Measurements from ENCODE around the gene EMD.
"Not testable (repeated sequence)": the region's sequence is repeated elsewhere in the genome, so short reads cannot be mapped to it uniquely, and the experiment has no call there.

Gene EMD

GRCh38 chrX:154371017-154371788, 7.9 kb upstream of the EMD start:
- in situ Hi-C loops (cut with MboI; ENCODE audit: low sequenced_read_pairs), result no loop called here

- in situ Hi-C loops (cut with MboI; ENCODE audit: low sequenced_read_pairs), result no loop called here
These were observed 7.2 kb upstream of the EMD start for GRCh38 chrX:154371789-154372300.

- in situ Hi-C loops (cut with MboI; ENCODE audit: low sequenced_read_pairs), result no loop called here
These were observed 6.5 kb upstream of the EMD start for GRCh38 chrX:154372612-154373022.

GRCh38 chrX:154373340-154374306, 5.5 kb upstream of the EMD start:
- in situ Hi-C loops (cut with MboI; ENCODE audit: low sequenced_read_pairs), result no loop called here

- in situ Hi-C loops (cut with MboI; ENCODE audit: low sequenced_read_pairs), result no loop called here
These were observed 4.6 kb upstream of the EMD start, which contains the start of gene FLNA for GRCh38 chrX:154374313-154375155. Gene FLNA, minus strand, starts transcription at chrX:154374634. Its CDS starts 3,389 bp downstream, at chrX:154371245.

- in situ Hi-C loops (cut with MboI; ENCODE audit: low sequenced_read_pairs), result no loop called here
These were observed 4.0 kb upstream of the EMD start for GRCh38 chrX:154375156-154375504.

- in situ Hi-C loops (cut with MboI; ENCODE audit: low sequenced_read_pairs), result no loop called here
These were observed 2.3 kb upstream of the EMD start for GRCh38 chrX:154376774-154377173.

- in situ Hi-C loops (cut with MboI; ENCODE audit: low sequenced_read_pairs), result no loop called here
These were observed 866 bp upstream of the EMD start for GRCh38 chrX:154378059-154378798.

- in situ Hi-C loops (cut with MboI; ENCODE audit: low sequenced_read_pairs), result no loop called here
These were observed 465 bp downstream of the EMD start for GRCh38 chrX:154379569-154379951.

GRCh38 chrX:154380153-154380552, 1.1 kb downstream of the EMD start:
- in situ Hi-C loops (cut with MboI; ENCODE audit: low sequenced_read_pairs), result no loop called here

GRCh38 chrX:154380787-154381186, 1.7 kb downstream of the EMD start:
- in situ Hi-C loops (cut with MboI; ENCODE audit: low sequenced_read_pairs), result no loop called here

- in situ Hi-C loops (cut with MboI; ENCODE audit: low sequenced_read_pairs), result no loop called here
These were observed 2.2 kb downstream of the EMD start for GRCh38 chrX:154381271-154381670.

GRCh38 chrX:154382483-154383069, 3.5 kb downstream of the EMD start:
- in situ Hi-C loops (cut with MboI; ENCODE audit: low sequenced_read_pairs), result no loop called here

- in situ Hi-C loops (cut with MboI; ENCODE audit: low sequenced_read_pairs), result no loop called here
These were observed 4.5 kb downstream of the EMD start for GRCh38 chrX:154383359-154384283.

GRCh38 chrX:154384284-154384892, 5.3 kb downstream of the EMD start:
- in situ Hi-C loops (cut with MboI; ENCODE audit: low sequenced_read_pairs), result no loop called here

GRCh38 chrX:154388094-154388493, 9.0 kb downstream of the EMD start:
- in situ Hi-C loops (cut with MboI; ENCODE audit: low sequenced_read_pairs), result not testable (repeated sequence)

- in situ Hi-C loops (cut with MboI; ENCODE audit: low sequenced_read_pairs), result not testable (repeated sequence)
These were observed 9.6 kb downstream of the EMD start for GRCh38 chrX:154388649-154389048.
